Neural cell (in vitro differentiated cells): ENCODE results near the gene PLA2G6. TPM values are rescaled to one million over a fixed set of nuclear protein-coding genes. Genes with fewer than 3 reads are reported as not detected.

Experiments
- H2AFZ ChIP-seq: fragments of 200-600, 300-800 bp; sonication (generic), shearing (Covaris generic); 2 replicates; pipeline ENCODE4 v1.6.0; 2014; ENCODE audit warnings: low read depth, mild to moderate bottlenecking, antibody characterized with exemption, low read length, moderate library complexity
- H3F3A ChIP-seq: fragments of 200-600 bp; shearing (Covaris generic); 2 replicates; pipeline ENCODE4 v1.6.1; 2016; ENCODE audit warnings: mild to moderate bottlenecking, moderate library complexity, mixed read lengths, antibody characterized with exemption, low read length; ENCODE audit not compliant: insufficient read depth, poor library complexity, severe bottlenecking
- H3K27ac ChIP-seq: fragments of 200-600, 300-800 bp; sonication (generic), shearing (Covaris generic); 2 replicates; pipeline ENCODE4 v1.5.1; 2014; ENCODE audit warnings: mild to moderate bottlenecking, low read length, moderate library complexity
- H3K27me3 ChIP-seq: fragments of 300-800, 200-600 bp; sonication (generic), shearing (Covaris generic); 2 replicates; pipeline ENCODE4 v1.6.0; 2014; ENCODE audit warnings: mild to moderate bottlenecking, low read depth, low read length, moderate library complexity; ENCODE audit not compliant: insufficient read depth
- H3K36me3 ChIP-seq: fragments of 300-800, 200-600 bp; sonication (generic), shearing (Covaris generic); 2 replicates; pipeline ENCODE4 v1.5.1; 2014; ENCODE audit warnings: mild to moderate bottlenecking, antibody characterized with exemption, low read length, moderate library complexity; ENCODE audit not compliant: insufficient read depth
- H3K4me2 ChIP-seq: fragments of 300-800, 200-600 bp; sonication (generic), shearing (Covaris generic); 2 replicates; pipeline ENCODE4 v1.6.0; 2014; ENCODE audit warnings: mild to moderate bottlenecking, low read length
- H3K4me3 ChIP-seq: fragments of 300-800, 200-600 bp; sonication (generic), shearing (Covaris generic); 2 replicates; pipeline ENCODE4 v1.5.1; 2014; ENCODE audit warnings: mild to moderate bottlenecking, low read length, moderate library complexity
- H3K79me2 ChIP-seq: fragments of 200-600 bp; shearing (Covaris generic); replicated peaks from 2 replicates; pipeline ENCODE4 v1.6.0; 2014; ENCODE audit warnings: mild to moderate bottlenecking, low read length, moderate library complexity; ENCODE audit not compliant: insufficient read depth
- H3K9ac ChIP-seq: fragments of 300-800, 200-600 bp; sonication (generic), shearing (Covaris generic); 2 replicates; pipeline ENCODE4 v1.6.1; 2016; ENCODE audit warnings: mild to moderate bottlenecking, low read length, mixed read lengths
- H3K9me2 ChIP-seq: fragments of 200-600 bp; shearing (Covaris generic); 2 replicates; pipeline ENCODE4 v1.6.1; 2016; ENCODE audit warnings: mild to moderate bottlenecking, low read length, mixed read lengths; ENCODE audit not compliant: insufficient read depth
- H3K9me3 ChIP-seq: fragments of 200-600, 300-800 bp; sonication (generic), shearing (Covaris generic); 2 replicates; pipeline ENCODE4 v1.6.1; 2016; ENCODE audit warnings: mild to moderate bottlenecking, mixed run types, low read length, moderate library complexity, mixed read lengths
- H4K20me1 ChIP-seq: fragments of 200-600 bp; shearing (Covaris generic); 2 replicates; pipeline ENCODE4 v1.6.1; 2016; ENCODE audit warnings: mild to moderate bottlenecking, mixed run types; ENCODE audit not compliant: insufficient read depth
- CTCF ChIP-seq: fragments of 450-650 bp; IDR thresholded peaks from 2 replicates; pipeline ENCODE4 v1.5.1; 2014; ENCODE audit warnings: antibody characterized with exemption, mild to moderate bottlenecking, moderate library complexity; ENCODE audit not compliant: poor library complexity, severe bottlenecking
- EP300 ChIP-seq: fragments of 450-650 bp; conservative IDR thresholded peaks from 2 replicates; pipeline ENCODE4 v1.6.1; 2014; ENCODE audit warnings: antibody characterized with exemption, mild to moderate bottlenecking, moderate library complexity; ENCODE audit not compliant: poor library complexity, severe bottlenecking
- EZH2 ChIP-seq: fragments of 200-600, 300-800 bp; shearing (Covaris generic), sonication (generic); IDR thresholded peaks from 2 replicates; pipeline ENCODE4 v1.6.1; 2014; ENCODE audit warnings: antibody characterized with exemption, low read length, borderline replicate concordance, mild to moderate bottlenecking; ENCODE audit not compliant: insufficient read depth, poor library complexity, severe bottlenecking
- MXI1 ChIP-seq: fragments of 450-650 bp; conservative IDR thresholded peaks from 2 replicates; pipeline ENCODE4 v1.6.1; 2014; ENCODE audit warnings: antibody characterized with exemption, mild to moderate bottlenecking; ENCODE audit not compliant: poor library complexity, severe bottlenecking
- POLR2AphosphoS5 ChIP-seq: IDR thresholded peaks from 2 replicates; pipeline ENCODE4 v1.6.1; 2012
- RAD21 ChIP-seq: fragments of 450-650 bp; conservative IDR thresholded peaks from 2 replicates; pipeline ENCODE4 v1.6.1; 2014; ENCODE audit warnings: antibody characterized with exemption, mild to moderate bottlenecking, moderate library complexity
- REST ChIP-seq: IDR thresholded peaks from 2 replicates; pipeline ENCODE4 v1.6.1; 2012; ENCODE audit warnings: borderline replicate concordance
- SMC3 ChIP-seq: fragments of 450-650 bp; conservative IDR thresholded peaks from 2 replicates; pipeline ENCODE4 v1.6.1; 2014; ENCODE audit warnings: antibody characterized with exemption, mild to moderate bottlenecking, moderate library complexity; ENCODE audit not compliant: poor library complexity
- TAF1 ChIP-seq: IDR thresholded peaks from 2 replicates; pipeline ENCODE4 v1.6.1; 2012; ENCODE audit warnings: low read depth
- polyA plus RNA-seq: library from polyadenylated mRNA; depleted of rRNA; stranded (reverse); fragments of >200 nt; gene quantifications from 2 replicates; pipeline ENCODE4 v1.2.3, GENCODE V29; 2014

Gene PLA2G6
- polyA plus RNA-seq, 1 donor from 2014 or later, result 18.5 TPM

- H2AFZ ChIP-seq, result no peak overlapping the region
- H3K27ac ChIP-seq, result no peak overlapping the region
- no peak for TF ChIP-seq REST
- TF ChIP-seq POLR2AphosphoS5, result no peak
- no peak for TF ChIP-seq MXI1
- no peaks in the 10 kb centered on the region for H3K9me2 ChIP-seq
- H4K20me1 ChIP-seq, result no peaks in the 10 kb centered on the region
- H3K79me2 ChIP-seq, result no peaks in the 10 kb centered on the region
- no peaks in the 10 kb centered on the region for H3K36me3 ChIP-seq
- no peaks in the 10 kb centered on the region for H3K9me3 ChIP-seq
- no peak overlapping the region for H3K4me2 ChIP-seq
- no peaks in the 10 kb centered on the region for H3K27me3 ChIP-seq
- H3F3A ChIP-seq, result no peaks in the 10 kb centered on the region
- H3K4me3 ChIP-seq, result no peak overlapping the region
- no peak overlapping the region for H3K9ac ChIP-seq
Measured at GRCh38 chr22:38097058-38097457, 84.6 kb downstream of the PLA2G6 start.

GRCh38 chr22:38089474-38089851 is 92.2 kb downstream of the PLA2G6 start:
- Histone ChIP-seq H3K9me3 (no peaks in the 10 kb centered on the region), H3K36me3 (no peaks in the 10 kb centered on the region), H3K27me3 (no peaks in the 10 kb centered on the region), H3K9me2 (no peaks in the 10 kb centered on the region), H4K20me1 (no peaks in the 10 kb centered on the region), H3K79me2 (no peaks in the 10 kb centered on the region), H2AFZ (no peak overlapping the region), H3K4me2 (no peak overlapping the region), H3K27ac (no peak overlapping the region), H3F3A (no peaks in the 10 kb centered on the region), H3K4me3 (no peak overlapping the region), H3K9ac (no peak overlapping the region)
- TF ChIP-seq MXI1, result no peak
- no peak for TF ChIP-seq CTCF
- no peak for TF ChIP-seq EZH2
- no peak for TF ChIP-seq POLR2AphosphoS5
- no peak for TF ChIP-seq REST
- TF ChIP-seq SMC3, result no peak
- no peak for TF ChIP-seq EP300
- TF ChIP-seq RAD21, result no peak
- TF ChIP-seq TAF1, result no peak
